K562 (cell line): ENCODE data around the gene PRDM16.

ENCODE experiments used
- ARHGAP35 ChIP-seq: fragments of 450-650 bp; IDR thresholded peaks from 2 replicates; pipeline ENCODE4 v1.6.1; 2018; ENCODE audit not compliant: partially characterized antibody
- BRCA1 ChIP-seq, 2 experiments: fragments of 450-650 bp in 1 of 2; sonication (generic) in 1 of 2; formaldehyde crosslinking in 1 of 2; IDR thresholded peaks; 2 replicates each; pipeline versions ENCODE4 v1.5.0 to v1.6.1; 2017 to 2020; ENCODE audit warnings: mild to moderate bottlenecking in 1 of 2, missing genetic modification reagents in 1 of 2
- CBX3 ChIP-seq, 2 experiments: IDR thresholded peaks; 1 replicate in 1 of 2; 2 replicates in 1 of 2; pipeline ENCODE4 v1.6.1; 2012; ENCODE audit warnings: inconsistent platforms in 2 of 2, low read length in 2 of 2, borderline replicate concordance in 1 of 2, control low read depth in 1 of 2
- CTCF ChIP-seq, 3 experiments: IDR thresholded peaks in 2 of 3; conservative IDR thresholded peaks in 1 of 3; 2 replicates each; pipeline ENCODE4 v1.5.1; 2011 to 2012; ENCODE audit warnings: low read length in 3 of 3, mild to moderate bottlenecking in 3 of 3, control low read depth in 2 of 3, improper control_type of control experiment in 1 of 3, inconsistent platforms in 1 of 3, low read depth in 1 of 3, mixed read lengths in 1 of 3, moderate library complexity in 1 of 3; ENCODE audit not compliant: insufficient read depth in 2 of 3
- IRF2 ChIP-seq: sonication (generic); formaldehyde crosslinking; IDR thresholded peaks from 2 replicates; pipeline ENCODE4 v1.8.1; 2022; ENCODE audit warnings: mild to moderate bottlenecking, missing genetic modification reagents
- MTA1 ChIP-seq: fragments of 450-650 bp; IDR thresholded peaks from 2 replicates; pipeline ENCODE4 v1.6.1; 2017; ENCODE audit warnings: borderline replicate concordance
- NFE2L1 ChIP-seq: fragments of 450-650 bp; IDR thresholded peaks from 2 replicates; pipeline ENCODE4 v1.6.1; 2016; ENCODE audit warnings: missing genetic modification characterization, low read depth, mild to moderate bottlenecking, missing compliant biosample characterization, moderate library complexity, borderline replicate concordance
- SIX5 ChIP-seq, 2 experiments: IDR thresholded peaks; 2 replicates each; pipeline ENCODE4 v1.6.1; 2011; ENCODE audit warnings: low read length in 2 of 2, borderline replicate concordance in 1 of 2, low read depth in 1 of 2, mild to moderate bottlenecking in 1 of 2, moderate library complexity in 1 of 2; ENCODE audit not compliant: insufficient read depth in 1 of 2
- USF1 ChIP-seq: sonication (generic); formaldehyde crosslinking; IDR thresholded peaks from 2 replicates; pipeline ENCODE4 v1.9.0; 2022; ENCODE audit warnings: mild to moderate bottlenecking, missing genetic modification reagents
- ZBTB1 ChIP-seq: sonication (generic); formaldehyde crosslinking; IDR thresholded peaks from 2 replicates; pipeline ENCODE4 v1.8.1; 2023; ENCODE audit warnings: missing genetic modification reagents, low read depth, mild to moderate bottlenecking, borderline replicate concordance
- ZNF24 ChIP-seq: fragments of 450-650 bp; IDR thresholded peaks from 2 replicates; pipeline ENCODE4 v1.6.1; 2016
- ZNF274 ChIP-seq: IDR thresholded peaks from 2 replicates; pipeline ENCODE4 v1.6.1; 2011; ENCODE audit warnings: low read depth, mild to moderate bottlenecking, low read length, moderate library complexity, borderline replicate concordance

- no peak for TF ChIP-seq ZBTB1
- no peak for TF ChIP-seq IRF2 (CRISPR knock-in tag)
- no peak for TF ChIP-seq CTCF (IDR thresholded peaks at IDR 0.05 in 2 of 3, conservative IDR thresholded peaks at IDR 0.05 in 1 of 3; ENCODE audit: insufficient read depth in 2 of 3, low read depth in 1 of 3, low read length in 3 of 3)
- no peak for TF ChIP-seq SIX5 (IDR thresholded peaks at IDR 0.05; ENCODE audit: borderline replicate concordance in 1 of 2, insufficient read depth in 1 of 2, low read depth in 1 of 2, low read length in 2 of 2)
- no peak for TF ChIP-seq CBX3 (IDR thresholded peaks at IDR 0.05; ENCODE audit: borderline replicate concordance in 1 of 2, low read length in 2 of 2)
- TF ChIP-seq BRCA1 (IDR thresholded peaks at IDR 0.05): no peak
- no peak for TF ChIP-seq BRCA1 (CRISPR knock-in tag; IDR thresholded peaks at IDR 0.05)
- no peak for TF ChIP-seq USF1 (CRISPR knock-in tag)
- no peak for TF ChIP-seq ARHGAP35
- no peak for TF ChIP-seq NFE2L1 (tag)
- TF ChIP-seq ZNF274: no peak
- no peak for TF ChIP-seq MTA1
- TF ChIP-seq ZNF24: no peak
Observed at GRCh38 chr1:3273447-3273846, 204.4 kb downstream of the PRDM16 start.
